Measurements from ENCODE around the gene ACSF2. TPM values are rescaled to one million over a fixed set of nuclear protein-coding genes. Genes with fewer than 3 reads are reported as not detected.
"Not testable (repeated sequence)": the region's sequence is repeated elsewhere in the genome, so short reads cannot be mapped to it uniquely, and the experiment has no call there.

Gene ACSF2
- total RNA-seq, 1 donor from 2014 or later: 13.6 TPM

- intact Hi-C loops (cut with micrococcal nuclease): no loop called here
- H3K4me1 Mint-ChIP-seq: peaks cover 3% of the 10 kb centered on the region
- H3K36me3 Mint-ChIP-seq (ENCODE audit: low read depth): no peaks in the 10 kb centered on the region
- no peaks in the 10 kb centered on the region for H3K9me3 Mint-ChIP-seq
- DNase-seq: no peak
- no peak overlapping the region for H3K4me3 Mint-ChIP-seq
- no peak overlapping the region for H3K27ac Mint-ChIP-seq
- H3K27me3 Mint-ChIP-seq: peaks cover 22% of the 10 kb centered on the region
Measured at GRCh38 chr17:50467855-50468303, 41.9 kb downstream of the ACSF2 start.

- no peak within 1 kb of the TSS for H3K4me3 Mint-ChIP-seq
- no peak for DNase-seq
- peaks cover 3% of the 10 kb centered on the region for H3K4me1 Mint-ChIP-seq
- H3K9me3 Mint-ChIP-seq: no peaks in the 10 kb centered on the region
- peaks cover 22% of the 10 kb centered on the region for H3K27me3 Mint-ChIP-seq
- no peak within 1 kb of the TSS for H3K27ac Mint-ChIP-seq
- intact Hi-C loops (cut with micrococcal nuclease): no loop called here
- H3K36me3 Mint-ChIP-seq (ENCODE audit: low read depth): peaks cover under 1% of the 10 kb centered on the region
Measured at GRCh38 chr17:50468304-50469207, 42.5 kb downstream of the ACSF2 start, which contains the start of gene CHAD. CHAD (minus strand) TSS chr17:50468880; CDS start chr17:50468813, 67 bp downstream.

- H3K9me3 Mint-ChIP-seq: no peaks in the 10 kb centered on the region
- no peak overlapping the region for H3K27ac Mint-ChIP-seq
- H3K4me3 Mint-ChIP-seq: no peak overlapping the region
- peaks cover 22% of the 10 kb centered on the region for H3K27me3 Mint-ChIP-seq
- intact Hi-C loops (cut with micrococcal nuclease): no loop called here
- peaks cover 2% of the 10 kb centered on the region for H3K36me3 Mint-ChIP-seq (ENCODE audit: low read depth)
- no peak for DNase-seq
- peaks cover 3% of the 10 kb centered on the region for H3K4me1 Mint-ChIP-seq
Measured at GRCh38 chr17:50469208-50469605, 43.2 kb downstream of the ACSF2 start.

GRCh38 chr17:50469671-50470305 is 43.8 kb downstream of the ACSF2 start:
- H3K4me3 Mint-ChIP-seq: no peak overlapping the region
- DNase-seq: no peak
- intact Hi-C loops (cut with micrococcal nuclease): no loop called here
- no peak overlapping the region for H3K27ac Mint-ChIP-seq
- H3K36me3 Mint-ChIP-seq (ENCODE audit: low read depth): peaks cover 2% of the 10 kb centered on the region
- H3K27me3 Mint-ChIP-seq: peaks cover 22% of the 10 kb centered on the region
- H3K9me3 Mint-ChIP-seq: no peaks in the 10 kb centered on the region
- H3K4me1 Mint-ChIP-seq: peaks cover 3% of the 10 kb centered on the region

- no peak overlapping the region for H3K27ac Mint-ChIP-seq
- peaks cover 22% of the 10 kb centered on the region for H3K27me3 Mint-ChIP-seq
- intact Hi-C loops (cut with micrococcal nuclease): no loop called here
- H3K9me3 Mint-ChIP-seq: no peaks in the 10 kb centered on the region
- peaks cover 3% of the 10 kb centered on the region for H3K4me1 Mint-ChIP-seq
- no peak for DNase-seq
- peaks cover 2% of the 10 kb centered on the region for H3K36me3 Mint-ChIP-seq (ENCODE audit: low read depth)
- no peak overlapping the region for H3K4me3 Mint-ChIP-seq
Measured at GRCh38 chr17:50470426-50470825, 44.4 kb downstream of the ACSF2 start.

- H3K27ac Mint-ChIP-seq: no peak overlapping the region
- DNase-seq: no peak
- peaks cover 2% of the 10 kb centered on the region for H3K36me3 Mint-ChIP-seq (ENCODE audit: low read depth)
- H3K4me1 Mint-ChIP-seq: peaks cover 3% of the 10 kb centered on the region
- intact Hi-C loops (cut with micrococcal nuclease): no loop called here
- no peak overlapping the region for H3K4me3 Mint-ChIP-seq
- no peaks in the 10 kb centered on the region for H3K9me3 Mint-ChIP-seq
- H3K27me3 Mint-ChIP-seq: peaks cover 23% of the 10 kb centered on the region
Measured at GRCh38 chr17:50471009-50471905, 45.2 kb downstream of the ACSF2 start.

GRCh38 chr17:50472286-50472685 is 46.3 kb downstream of the ACSF2 start:
- Mint-ChIP-seq H3K4me1 (peaks cover 3% of the 10 kb centered on the region), H3K36me3 (ENCODE audit: low read depth) (peaks cover 2% of the 10 kb centered on the region), H3K4me3 (no peak overlapping the region), H3K9me3 (no peaks in the 10 kb centered on the region), H3K27me3 (peaks cover 26% of the 10 kb centered on the region), H3K27ac (no peak overlapping the region)
- DNase-seq: no peak
- intact Hi-C loops (cut with micrococcal nuclease): no loop called here

GRCh38 chr17:50472761-50473161 is 46.7 kb downstream of the ACSF2 start:
- intact Hi-C loops (cut with micrococcal nuclease); H3K27ac Mint-ChIP-seq; H3K4me3 Mint-ChIP-seq; H3K4me1 Mint-ChIP-seq; H3K36me3 Mint-ChIP-seq (ENCODE audit: low read depth); DNase-seq; H3K9me3 Mint-ChIP-seq: not testable (repeated sequence)
- peaks cover 22% of the 10 kb centered on the region for H3K27me3 Mint-ChIP-seq

GRCh38 chr17:50473901-50474300 is 47.9 kb downstream of the ACSF2 start:
- H3K4me1 Mint-ChIP-seq: peaks cover 7% of the 10 kb centered on the region
- H3K36me3 Mint-ChIP-seq (ENCODE audit: low read depth): peaks cover 2% of the 10 kb centered on the region
- H3K4me3 Mint-ChIP-seq: no peak overlapping the region
- no peaks in the 10 kb centered on the region for H3K9me3 Mint-ChIP-seq
- no peak for DNase-seq
- intact Hi-C loops (cut with micrococcal nuclease): no loop called here
- peaks cover 15% of the 10 kb centered on the region for H3K27me3 Mint-ChIP-seq
- no peak overlapping the region for H3K27ac Mint-ChIP-seq

GRCh38 chr17:50474523-50474922 is 48.5 kb downstream of the ACSF2 start:
- no peaks in the 10 kb centered on the region for H3K9me3 Mint-ChIP-seq
- peaks cover 3% of the 10 kb centered on the region for H3K36me3 Mint-ChIP-seq (ENCODE audit: low read depth)
- DNase-seq: no peak
- H3K27me3 Mint-ChIP-seq: peaks cover 13% of the 10 kb centered on the region
- no peak overlapping the region for H3K27ac Mint-ChIP-seq
- H3K4me1 Mint-ChIP-seq: peaks cover 8% of the 10 kb centered on the region
- intact Hi-C loops (cut with micrococcal nuclease): no loop called here
- no peak overlapping the region for H3K4me3 Mint-ChIP-seq

- no peak for DNase-seq
- Mint-ChIP-seq H3K27me3 (peaks cover 9% of the 10 kb centered on the region), H3K36me3 (ENCODE audit: low read depth) (peaks cover 4% of the 10 kb centered on the region), H3K4me3 (no peak overlapping the region), H3K27ac (no peak overlapping the region), H3K9me3 (no peaks in the 10 kb centered on the region), H3K4me1 (peaks cover 14% of the 10 kb centered on the region)
- intact Hi-C loops (cut with micrococcal nuclease): loop anchor here (5.0 kb wide), 1 partner anchor 232 kb away; the partner anchor contains the start of gene ANKRD40
Measured at GRCh38 chr17:50475362-50475761, 49.3 kb downstream of the ACSF2 start.

GRCh38 chr17:50475775-50476544 is 49.9 kb downstream of the ACSF2 start:
- H3K27ac Mint-ChIP-seq; H3K27me3 Mint-ChIP-seq; DNase-seq; H3K4me3 Mint-ChIP-seq; H3K36me3 Mint-ChIP-seq (ENCODE audit: low read depth); H3K9me3 Mint-ChIP-seq: not testable (repeated sequence)
- H3K4me1 Mint-ChIP-seq: peaks cover 13% of the 10 kb centered on the region
- intact Hi-C loops (cut with micrococcal nuclease): loop anchor here (5.0 kb wide), 1 partner anchor 231 kb away; the partner anchor contains the start of gene ANKRD40

All from activated CD4-positive, alpha-beta T cell treated with anti-CD3 and anti-CD28 coated beads, Interleukin-2, amount 10 ng/mL, durations not matched to agents 24 days and 14 days (primary cell).